ENCODE measurements around the gene TOMM34. TPM values are rescaled to one million over a fixed set of nuclear protein-coding genes. Genes with fewer than 3 reads are reported as not detected.

The TOMM34 gene
- total RNA-seq, 1 donor, result 16.3 TPM

DNA sequence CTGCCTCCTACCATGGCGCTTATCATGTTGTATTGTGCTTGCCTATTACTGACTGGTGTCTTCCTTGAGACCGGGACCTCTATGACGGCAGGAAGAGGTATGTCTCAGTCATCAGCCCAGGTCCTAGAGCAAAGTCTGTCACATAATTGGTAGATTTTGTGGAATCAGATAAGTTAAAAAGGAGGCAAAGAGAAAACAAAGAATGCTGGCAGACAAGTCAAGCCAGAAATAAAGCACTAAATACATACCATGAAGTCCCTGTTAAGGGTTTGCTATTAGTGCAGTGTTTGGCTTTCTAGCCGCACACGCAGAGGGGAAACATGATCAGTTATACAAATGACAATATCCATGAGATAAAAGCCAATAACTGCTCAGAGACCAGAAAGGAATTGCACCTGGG is 6.0 kb downstream of the TOMM34 start:
- Histone ChIP-seq H4K20me1 (ENCODE audit: insufficient read depth, low read length) (peaks cover 21% of the 10 kb centered on the region), H3K4me3 (ENCODE audit: insufficient read depth, low read length) (no peak overlapping the region), H3K79me2 (ENCODE audit: insufficient read depth, low read length) (peaks cover 75% of the 10 kb centered on the region), H3K27ac (ENCODE audit: low read depth, low read length) (no peak overlapping the region), H3K9me3 (ENCODE audit: low read depth, low read length) (no peaks in the 10 kb centered on the region), H3K36me3 (ENCODE audit: insufficient read depth, low read length) (peaks cover 84% of the 10 kb centered on the region), H2AFZ (ENCODE audit: low read length) (no peak overlapping the region), H3K4me2 (ENCODE audit: insufficient read depth, low read length) (no peak overlapping the region), H3K4me1 (ENCODE audit: insufficient read depth, low read length) (peaks cover 12% of the 10 kb centered on the region), H3K27me3 (ENCODE audit: insufficient read depth, low read length) (no peaks in the 10 kb centered on the region)
- no peak for DNase-seq (ENCODE audit: insufficient read length, low spot score, missing footprints)
- TF ChIP-seq, protein P1, sequence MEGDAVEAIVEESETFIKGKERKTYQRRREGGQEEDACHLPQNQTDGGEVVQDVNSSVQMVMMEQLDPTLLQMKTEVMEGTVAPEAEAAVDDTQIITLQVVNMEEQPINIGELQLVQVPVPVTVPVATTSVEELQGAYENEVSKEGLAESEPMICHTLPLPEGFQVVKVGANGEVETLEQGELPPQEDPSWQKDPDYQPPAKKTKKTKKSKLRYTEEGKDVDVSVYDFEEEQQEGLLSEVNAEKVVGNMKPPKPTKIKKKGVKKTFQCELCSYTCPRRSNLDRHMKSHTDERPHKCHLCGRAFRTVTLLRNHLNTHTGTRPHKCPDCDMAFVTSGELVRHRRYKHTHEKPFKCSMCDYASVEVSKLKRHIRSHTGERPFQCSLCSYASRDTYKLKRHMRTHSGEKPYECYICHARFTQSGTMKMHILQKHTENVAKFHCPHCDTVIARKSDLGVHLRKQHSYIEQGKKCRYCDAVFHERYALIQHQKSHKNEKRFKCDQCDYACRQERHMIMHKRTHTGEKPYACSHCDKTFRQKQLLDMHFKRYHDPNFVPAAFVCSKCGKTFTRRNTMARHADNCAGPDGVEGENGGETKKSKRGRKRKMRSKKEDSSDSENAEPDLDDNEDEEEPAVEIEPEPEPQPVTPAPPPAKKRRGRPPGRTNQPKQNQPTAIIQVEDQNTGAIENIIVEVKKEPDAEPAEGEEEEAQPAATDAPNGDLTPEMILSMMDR (IDR thresholded peaks at IDR 0.05; ENCODE audit: extremely low read depth, low read depth, low read length), result no peak

GRCh38 chr20:44952731-44953130 is 7.5 kb downstream of the TOMM34 start:
- Histone ChIP-seq H3K4me2 (ENCODE audit: insufficient read depth, low read length) (no peak overlapping the region), H3K36me3 (ENCODE audit: insufficient read depth, low read length) (peaks cover 88% of the 10 kb centered on the region), H3K4me3 (ENCODE audit: insufficient read depth, low read length) (no peak overlapping the region), H2AFZ (ENCODE audit: low read length) (no peak overlapping the region), H3K4me1 (ENCODE audit: insufficient read depth, low read length) (no peaks in the 10 kb centered on the region), H3K27ac (ENCODE audit: low read depth, low read length) (no peak overlapping the region), H4K20me1 (ENCODE audit: insufficient read depth, low read length) (peaks cover 9% of the 10 kb centered on the region), H3K9me3 (ENCODE audit: low read depth, low read length) (no peaks in the 10 kb centered on the region), H3K79me2 (ENCODE audit: insufficient read depth, low read length) (peaks cover 60% of the 10 kb centered on the region), H3K27me3 (ENCODE audit: insufficient read depth, low read length) (no peaks in the 10 kb centered on the region)
- TF ChIP-seq, protein P1 (IDR thresholded peaks at IDR 0.05; ENCODE audit: extremely low read depth, low read depth, low read length), result no peak
- no peak for DNase-seq (ENCODE audit: insufficient read length, low spot score, missing footprints)

- H4K20me1 ChIP-seq (ENCODE audit: insufficient read depth, low read length), result peaks cover 7% of the 10 kb centered on the region
- H3K4me2 ChIP-seq (ENCODE audit: insufficient read depth, low read length), result no peak overlapping the region
- no peak overlapping the region for H3K4me3 ChIP-seq (ENCODE audit: insufficient read depth, low read length)
- H3K4me1 ChIP-seq (ENCODE audit: insufficient read depth, low read length), result no peaks in the 10 kb centered on the region
- TF ChIP-seq, protein P1 (IDR thresholded peaks at IDR 0.05; ENCODE audit: extremely low read depth, low read depth, low read length), result no peak
- no peak overlapping the region for H3K27ac ChIP-seq (ENCODE audit: low read depth, low read length)
- H3K36me3 ChIP-seq (ENCODE audit: insufficient read depth, low read length), result peaks cover 98% of the 10 kb centered on the region
- peaks cover 42% of the 10 kb centered on the region for H3K79me2 ChIP-seq (ENCODE audit: insufficient read depth, low read length)
- H3K27me3 ChIP-seq (ENCODE audit: insufficient read depth, low read length), result no peaks in the 10 kb centered on the region
- H3K9me3 ChIP-seq (ENCODE audit: low read depth, low read length), result no peaks in the 10 kb centered on the region
- H2AFZ ChIP-seq (ENCODE audit: low read length), result no peak overlapping the region
- DNase-seq (ENCODE audit: insufficient read length, low spot score, missing footprints), result no peak
Observed at GRCh38 chr20:44950368-44950767, 9.8 kb downstream of the TOMM34 start.

DNA sequence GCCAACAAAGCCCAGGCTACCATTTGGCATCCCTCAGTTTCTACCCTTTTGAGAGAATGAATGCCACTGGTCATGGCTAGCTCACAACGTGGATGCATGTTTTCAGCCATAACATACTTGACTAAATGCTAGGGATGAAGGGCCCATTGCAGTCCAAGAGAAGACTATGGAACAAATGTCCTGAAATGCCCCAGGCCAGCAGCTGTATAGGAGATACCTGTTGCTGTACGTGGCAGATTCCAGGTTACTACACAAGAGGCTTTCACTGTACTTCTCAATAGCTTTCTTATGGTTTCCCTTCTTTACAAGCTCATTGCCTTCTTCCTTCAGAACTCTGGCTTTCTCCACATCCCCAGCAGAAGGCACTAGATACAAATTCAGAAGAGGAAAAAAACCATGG is 11.7 kb downstream of the TOMM34 start:
- H3K27me3 ChIP-seq (ENCODE audit: insufficient read depth, low read length), result no peaks in the 10 kb centered on the region
- H3K36me3 ChIP-seq (ENCODE audit: insufficient read depth, low read length), result peaks cover 97% of the 10 kb centered on the region
- TF ChIP-seq, protein P1 (IDR thresholded peaks at IDR 0.05; ENCODE audit: extremely low read depth, low read depth, low read length), result no peak
- peaks cover 26% of the 10 kb centered on the region for H3K79me2 ChIP-seq (ENCODE audit: insufficient read depth, low read length)
- H2AFZ ChIP-seq (ENCODE audit: low read length), result no peak overlapping the region
- no peak overlapping the region for H3K4me3 ChIP-seq (ENCODE audit: insufficient read depth, low read length)
- H3K4me1 ChIP-seq (ENCODE audit: insufficient read depth, low read length), result no peaks in the 10 kb centered on the region
- no peak for DNase-seq (ENCODE audit: insufficient read length, low spot score, missing footprints)
- no peaks in the 10 kb centered on the region for H3K9me3 ChIP-seq (ENCODE audit: low read depth, low read length)
- H4K20me1 ChIP-seq (ENCODE audit: insufficient read depth, low read length), result peaks cover 7% of the 10 kb centered on the region
- no peak overlapping the region for H3K4me2 ChIP-seq (ENCODE audit: insufficient read depth, low read length)
- no peak overlapping the region for H3K27ac ChIP-seq (ENCODE audit: low read depth, low read length)
